Suprapubic skin (tissue), 4 donors: Measurements from ENCODE around the gene NARS2. TPM values are rescaled to one million over a fixed set of nuclear protein-coding genes. Genes with fewer than 3 reads are reported as not detected.

Source experiments
- DNase-seq, 2 donors: peaks; one replicate each; pipeline ENCODE4 v3.0.0-alpha.2; 2019; ENCODE audit warnings: low spot score in 2 of 2
- H3K27ac ChIP-seq: fragments of 200-600 bp; sonication (generic); one replicate; pipeline ENCODE4 v1.5.1; 2019
- H3K27me3 ChIP-seq: fragments of 200-600 bp; sonication (generic); one replicate; pipeline ENCODE4 v1.5.1; 2019
- H3K36me3 ChIP-seq: fragments of 200-600 bp; sonication (generic); one replicate; pipeline ENCODE4 v1.5.1; 2019
- H3K4me1 ChIP-seq: fragments of 200-600 bp; sonication (generic); one replicate; pipeline ENCODE4 v1.5.1; 2019
- H3K4me3 ChIP-seq: fragments of 200-600 bp; sonication (generic); one replicate; pipeline ENCODE4 v1.5.1; 2019; ENCODE audit warnings: mild to moderate bottlenecking
- H3K9me3 ChIP-seq: fragments of 200-600 bp; sonication (generic); one replicate; pipeline ENCODE4 v1.5.1; 2019
- CTCF ChIP-seq, 2 donors: fragments of 200-600 bp in 1 of 2; fragments of 450-650 bp in 1 of 2; sonication (generic) in 1 of 2; IDR thresholded peaks; one replicate each; pipeline ENCODE4 v1.5.1; 2016 to 2019; ENCODE audit warnings: antibody characterized with exemption in 2 of 2, mild to moderate bottlenecking in 1 of 2, moderate library complexity in 1 of 2
- EP300 ChIP-seq: sonication (generic); formaldehyde crosslinking; IDR thresholded peaks from one replicate; pipeline ENCODE4 v1.6.1; 2017; ENCODE audit warnings: antibody characterized with exemption
- POLR2A ChIP-seq, 2 donors: fragments of 450-650 bp; IDR thresholded peaks; one replicate each; pipeline ENCODE4 v1.6.1; 2017; ENCODE audit warnings: antibody characterized with exemption in 2 of 2, mild to moderate bottlenecking in 2 of 2, moderate library complexity in 2 of 2
- POLR2AphosphoS5 ChIP-seq, 3 donors: sonication (generic); formaldehyde crosslinking; IDR thresholded peaks; one replicate each; pipeline ENCODE4 v1.6.1; 2017; ENCODE audit warnings: antibody characterized with exemption in 3 of 3
- WGBS: methylation state at CpG from one replicate; pipeline ENCODE4 v1.1.5; 2018; 5-methylcytosine and 5-hydroxymethylcytosine counted together
- total RNA-seq, 4 donors: library from RNA; depleted of rRNA; stranded (reverse); fragments of >200 nt; gene quantifications; one replicate each; pipeline ENCODE4 v1.1.0, GENCODE V29; 2016

NARS2 gene
- total RNA-seq = 10 to 100 TPM; 10.9 to 14.7 (median 14.7) TPM

DNA sequence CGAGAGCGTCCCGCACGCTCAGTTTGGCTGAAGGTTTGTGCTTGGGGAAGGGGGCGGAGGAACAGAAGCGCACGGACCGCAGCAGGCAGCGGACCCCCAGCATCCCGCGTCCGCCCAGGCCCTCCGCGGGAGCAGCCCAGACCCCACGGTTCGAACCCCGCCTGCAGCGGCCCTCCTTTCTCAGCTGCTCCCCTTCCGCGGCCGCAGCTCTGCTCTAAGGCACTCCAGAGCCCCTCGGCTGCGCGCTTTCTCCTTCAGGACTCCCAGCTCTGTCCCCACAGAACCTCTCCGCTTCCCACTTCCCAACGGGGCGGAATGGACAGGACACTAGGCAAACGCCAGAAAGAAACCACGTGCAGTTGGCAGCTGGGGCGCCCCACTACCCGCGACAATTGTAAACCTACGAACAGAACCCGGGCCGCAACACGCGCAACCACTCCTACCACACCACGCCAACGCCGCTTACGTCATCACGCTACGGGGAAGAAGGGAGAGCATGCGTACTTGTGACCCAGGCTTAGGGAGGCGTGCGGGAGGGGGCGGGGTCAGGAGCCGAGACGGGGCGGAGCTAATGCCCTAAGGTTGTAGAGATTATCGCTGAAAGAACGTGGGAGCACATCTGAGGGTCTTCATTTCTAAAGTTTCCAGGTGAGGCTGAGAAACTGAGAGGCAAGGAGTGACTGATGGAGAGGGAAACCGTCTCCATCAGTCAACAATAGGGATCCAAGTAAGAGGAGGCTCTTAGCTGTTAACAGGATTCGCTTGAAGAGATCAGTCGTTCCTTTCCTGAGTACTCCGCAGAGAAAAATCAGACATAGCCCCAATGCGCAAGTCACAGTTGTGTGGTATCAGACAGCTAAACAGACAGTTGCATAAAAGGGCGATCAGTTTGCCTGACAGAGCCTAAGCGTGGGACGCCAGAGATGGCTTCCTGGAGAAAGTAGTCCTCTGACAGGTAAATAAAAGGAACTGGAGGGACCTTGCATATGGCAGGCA lies at the start of gene NARS2:
TSS of gene NARS2 (minus strand) at position 479 of the 996 bp plus-strand sequence. CDS start at position 103, 376 bp downstream.
- Histone ChIP-seq H3K27me3 (no peaks in the 10 kb centered on the region), H3K9me3 (no peaks in the 10 kb centered on the region), H3K27ac (peak within 1 kb of the TSS; percentile 79), H3K4me3 (peak within 1 kb of the TSS; percentile 84), H3K36me3 (no peaks in the 10 kb centered on the region), H3K4me1 (peaks cover 27% of the 10 kb centered on the region)
- WGBS = 0% methylated on average over 37 of the region's 60 CpGs
- peak; percentile 98 for DNase-seq
- TF ChIP-seq EP300 (no peak), POLR2AphosphoS5 (IDR thresholded peaks at IDR 0.05) (no peak), CTCF (IDR thresholded peaks at IDR 0.05) (no peak), POLR2A (IDR thresholded peaks at IDR 0.05) (peak in 1 of 2 donors; percentile 67)

- Histone ChIP-seq H3K9me3 (peaks cover 10% of the 10 kb centered on the region), H3K36me3 (no peaks in the 10 kb centered on the region), H3K27me3 (no peaks in the 10 kb centered on the region), H3K4me3 (no peak overlapping the region), H3K4me1 (no peaks in the 10 kb centered on the region), H3K27ac (no peak overlapping the region)
- no peak for TF ChIP-seq POLR2A (IDR thresholded peaks at IDR 0.05)
- no peak for TF ChIP-seq POLR2AphosphoS5 (IDR thresholded peaks at IDR 0.05)
- TF ChIP-seq EP300 = no peak
- TF ChIP-seq CTCF (IDR thresholded peaks at IDR 0.05) = no peak
- DNase-seq = no peak
- WGBS = 88% methylated on average over 5 of the region's 5 CpGs
These were observed 48.0 kb upstream of the NARS2 start for GRCh38 chr11:78622666-78623065.

GRCh38 chr11:78620159-78620558 lies 45.5 kb upstream of the NARS2 start:
- WGBS = 90% methylated on average over 2 of the region's 2 CpGs
- Histone ChIP-seq H3K27me3 (no peaks in the 10 kb centered on the region), H3K36me3 (no peaks in the 10 kb centered on the region), H3K4me1 (peaks cover 7% of the 10 kb centered on the region), H3K4me3 (no peak overlapping the region), H3K27ac (no peak overlapping the region), H3K9me3 (peaks cover 10% of the 10 kb centered on the region)
- DNase-seq = no peak
- TF ChIP-seq POLR2AphosphoS5 (IDR thresholded peaks at IDR 0.05) (no peak), CTCF (IDR thresholded peaks at IDR 0.05) (no peak), EP300 (no peak), POLR2A (IDR thresholded peaks at IDR 0.05) (no peak)

DNA sequence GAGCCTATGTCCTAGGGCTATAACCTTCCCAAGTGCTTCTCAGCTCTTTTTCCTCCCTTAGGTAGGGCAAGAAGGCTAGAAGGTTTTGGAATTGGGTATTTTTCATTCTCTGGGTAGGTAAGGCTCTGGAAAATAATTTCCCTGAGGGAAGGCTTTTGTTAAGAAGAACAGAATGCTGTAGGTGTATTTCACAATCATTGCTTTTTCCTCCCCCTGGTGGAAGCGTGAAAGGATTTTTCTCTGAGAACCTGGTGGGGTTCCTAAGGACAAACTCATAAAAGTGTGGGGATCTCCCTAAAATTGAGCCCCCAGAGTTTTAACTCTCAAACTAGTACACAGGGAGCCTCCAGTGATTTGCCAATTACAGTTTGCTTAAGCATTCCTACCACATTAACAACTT lies 41.1 kb upstream of the NARS2 start:
- H3K4me1 ChIP-seq = peaks cover 7% of the 10 kb centered on the region
- no peak for DNase-seq
- H3K27ac ChIP-seq = no peak overlapping the region
- H3K9me3 ChIP-seq = peaks cover 6% of the 10 kb centered on the region
- 50% methylated on average over 1 of the region's 1 CpG for WGBS
- H3K36me3 ChIP-seq = no peaks in the 10 kb centered on the region
- H3K27me3 ChIP-seq = no peaks in the 10 kb centered on the region
- no peak for TF ChIP-seq EP300
- no peak for TF ChIP-seq CTCF (IDR thresholded peaks at IDR 0.05)
- TF ChIP-seq POLR2AphosphoS5 (IDR thresholded peaks at IDR 0.05) = no peak
- no peak for TF ChIP-seq POLR2A (IDR thresholded peaks at IDR 0.05)
- no peak overlapping the region for H3K4me3 ChIP-seq

- TF ChIP-seq POLR2A (IDR thresholded peaks at IDR 0.05) (no peak), POLR2AphosphoS5 (IDR thresholded peaks at IDR 0.05) (no peak), CTCF (IDR thresholded peaks at IDR 0.05) (no peak), EP300 (no peak)
- Histone ChIP-seq H3K4me1 (peaks cover 7% of the 10 kb centered on the region), H3K4me3 (no peak overlapping the region), H3K27ac (no peak overlapping the region), H3K27me3 (no peaks in the 10 kb centered on the region), H3K9me3 (no peaks in the 10 kb centered on the region), H3K36me3 (no peaks in the 10 kb centered on the region)
- DNase-seq = no peak
- WGBS = 82% methylated on average over 5 of the region's 5 CpGs
These were observed 38.7 kb upstream of the NARS2 start for GRCh38 chr11:78613378-78613813.
